SU-DHL-6 (cell line): Measurements from ENCODE around the gene ZNF433.

Experiments
- H2AFZ ChIP-seq: fragments of 200-600 bp; sonication (generic); 2 replicates; pipeline ENCODE4 v1.6.1; 2014; ENCODE audit warnings: low read depth, mild to moderate bottlenecking, moderate library complexity, mixed read lengths, antibody characterized with exemption, low read length; ENCODE audit not compliant: severe bottlenecking
- H3F3A ChIP-seq: fragments of 200-600 bp; shearing (Covaris generic); 2 replicates; pipeline ENCODE4 v1.6.0; 2016; ENCODE audit warnings: antibody characterized with exemption, mild to moderate bottlenecking; ENCODE audit not compliant: insufficient read depth
- H3K27ac ChIP-seq: fragments of 200-600 bp; sonication (generic); 2 replicates; pipeline ENCODE4 v1.5.1; 2016; ENCODE audit warnings: low read depth, mild to moderate bottlenecking, low read length, moderate library complexity, mixed read lengths
- H3K27me3 ChIP-seq: fragments of 200-600 bp; sonication (generic), shearing (Covaris generic); 2 replicates; pipeline ENCODE4 v1.6.0; 2014; ENCODE audit warnings: mild to moderate bottlenecking, low read length
- H3K36me3 ChIP-seq: fragments of 200-600 bp; sonication (generic); 2 replicates; pipeline ENCODE4 v1.6.1; 2014; ENCODE audit warnings: mild to moderate bottlenecking, low read length, mixed read lengths
- H3K4me2 ChIP-seq: fragments of 300-600, 200-600 bp; shearing (Covaris generic), sonication (generic); 2 replicates; pipeline ENCODE4 v1.6.0; 2014; ENCODE audit warnings: low read length, low read depth, mild to moderate bottlenecking; ENCODE audit not compliant: poor library complexity, severe bottlenecking
- H3K4me3 ChIP-seq: fragments of 200-600 bp; sonication (generic); 2 replicates; pipeline ENCODE4 v1.5.1; 2014; ENCODE audit warnings: antibody characterized with exemption, low read length, mild to moderate bottlenecking, mixed read lengths; ENCODE audit not compliant: insufficient read depth, poor library complexity, severe bottlenecking
- H3K79me2 ChIP-seq: fragments of 200-600 bp; sonication (generic); 2 replicates; pipeline ENCODE4 v1.6.1; 2014; ENCODE audit warnings: mild to moderate bottlenecking, low read length, moderate library complexity; ENCODE audit not compliant: insufficient read depth
- H3K9ac ChIP-seq: fragments of 200-600 bp; sonication (generic); 2 replicates; pipeline ENCODE4 v1.7.0; 2014; ENCODE audit warnings: mild to moderate bottlenecking, low read length
- H3K9me2 ChIP-seq: fragments of 200-600 bp; sonication (generic); replicated peaks from 2 replicates; pipeline ENCODE4 v1.6.1; 2014; ENCODE audit warnings: low read length; ENCODE audit not compliant: insufficient read depth
- H3K9me3 ChIP-seq: fragments of 200-600 bp; sonication (generic); 2 replicates; pipeline ENCODE4 v1.6.1; 2014; ENCODE audit warnings: low read length, mixed read lengths; ENCODE audit not compliant: insufficient read depth
- H4K20me1 ChIP-seq: fragments of 200-600 bp; sonication (generic); 2 replicates; pipeline ENCODE4 v1.6.1; 2014; ENCODE audit warnings: low read depth, mild to moderate bottlenecking, antibody characterized with exemption, low read length, moderate library complexity, mixed read lengths
- CTCF ChIP-seq: fragments of 200-600 bp; sonication (generic); IDR thresholded peaks from one replicate; pipeline ENCODE4 v1.5.1; 2017; ENCODE audit warnings: antibody characterized with exemption, mild to moderate bottlenecking, low read length, moderate library complexity; ENCODE audit not compliant: insufficient read depth, poor library complexity, severe bottlenecking
- EZH2phosphoT487 ChIP-seq: fragments of 200-600 bp; sonication (generic), shearing (Covaris generic); conservative IDR thresholded peaks from 2 replicates; pipeline ENCODE4 v1.6.1; 2018; ENCODE audit warnings: mild to moderate bottlenecking, antibody characterized with exemption, low read length, moderate library complexity, mixed read lengths

ZNF433 gene

GRCh38 chr19:12043752-12044422, 8.4 kb upstream of the ZNF433 start:
- peaks cover 27% of the 10 kb centered on the region for H3K36me3 ChIP-seq
- no peaks in the 10 kb centered on the region for H3F3A ChIP-seq
- no peak overlapping the region for H3K9ac ChIP-seq
- H3K27ac ChIP-seq = no peak overlapping the region
- no peak overlapping the region for H2AFZ ChIP-seq
- H3K9me3 ChIP-seq = peaks cover 29% of the 10 kb centered on the region
- no peak overlapping the region for H3K4me2 ChIP-seq
- TF ChIP-seq EZH2phosphoT487 (no peak), CTCF (no peak)
- no peaks in the 10 kb centered on the region for H3K9me2 ChIP-seq
- no peaks in the 10 kb centered on the region for H3K27me3 ChIP-seq
- no peaks in the 10 kb centered on the region for H3K79me2 ChIP-seq
- no peaks in the 10 kb centered on the region for H4K20me1 ChIP-seq
- no peak overlapping the region for H3K4me3 ChIP-seq

DNA sequence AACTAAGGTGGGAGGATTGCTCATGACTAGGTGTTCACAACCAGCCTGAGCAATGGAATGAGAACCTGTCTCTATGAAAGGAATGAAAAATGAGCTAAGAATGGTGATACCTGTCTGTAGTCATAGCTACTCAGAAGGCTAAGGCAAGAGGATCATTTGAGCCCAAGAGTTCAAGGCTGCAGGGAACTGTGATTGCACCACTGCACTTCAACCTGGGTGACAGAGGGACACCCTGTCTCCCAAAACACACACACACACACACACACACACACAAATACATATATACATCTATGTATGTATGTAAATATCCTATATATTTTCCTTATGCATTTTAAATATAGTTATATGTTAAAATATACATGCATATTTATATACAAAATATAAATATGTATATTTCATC, 7.4 kb upstream of the ZNF433 start:
- peaks cover 27% of the 10 kb centered on the region for H3K36me3 ChIP-seq
- peaks cover 29% of the 10 kb centered on the region for H3K9me3 ChIP-seq
- H3K79me2 ChIP-seq = no peaks in the 10 kb centered on the region
- H3F3A ChIP-seq = no peaks in the 10 kb centered on the region
- H2AFZ ChIP-seq = no peak overlapping the region
- TF ChIP-seq CTCF (no peak), EZH2phosphoT487 (no peak)
- no peaks in the 10 kb centered on the region for H3K9me2 ChIP-seq
- no peak overlapping the region for H3K27ac ChIP-seq
- H3K4me2 ChIP-seq = no peak overlapping the region
- H4K20me1 ChIP-seq = no peaks in the 10 kb centered on the region
- H3K27me3 ChIP-seq = no peaks in the 10 kb centered on the region
- no peak overlapping the region for H3K4me3 ChIP-seq
- H3K9ac ChIP-seq = no peak overlapping the region

GRCh38 chr19:12034620-12035019, 859 bp downstream of the ZNF433 start:
- Histone ChIP-seq H3K4me3 (no peak overlapping the region), H3K9me2 (no peaks in the 10 kb centered on the region), H3K27ac (no peak overlapping the region), H3K79me2 (no peaks in the 10 kb centered on the region), H3K36me3 (no peaks in the 10 kb centered on the region), H3K9ac (no peak overlapping the region), H3K27me3 (no peaks in the 10 kb centered on the region), H3K9me3 (no peaks in the 10 kb centered on the region), H3K4me2 (peak overlapping the region; percentile 57), H3F3A (no peaks in the 10 kb centered on the region), H2AFZ (no peak overlapping the region), H4K20me1 (no peaks in the 10 kb centered on the region)
- no peak for TF ChIP-seq CTCF
- no peak for TF ChIP-seq EZH2phosphoT487
